ENCODE measurements around the gene GOSR1. TPM values are rescaled to one million over a fixed set of nuclear protein-coding genes. Genes with fewer than 3 reads are reported as not detected.
"Not testable (repeated sequence)": the region's sequence is repeated elsewhere in the genome, so short reads cannot be mapped to it uniquely, and the experiment has no call there.

GOSR1 gene
- 10 to 100 TPM; 65.7 to 66.1 TPM for total RNA-seq

DNA sequence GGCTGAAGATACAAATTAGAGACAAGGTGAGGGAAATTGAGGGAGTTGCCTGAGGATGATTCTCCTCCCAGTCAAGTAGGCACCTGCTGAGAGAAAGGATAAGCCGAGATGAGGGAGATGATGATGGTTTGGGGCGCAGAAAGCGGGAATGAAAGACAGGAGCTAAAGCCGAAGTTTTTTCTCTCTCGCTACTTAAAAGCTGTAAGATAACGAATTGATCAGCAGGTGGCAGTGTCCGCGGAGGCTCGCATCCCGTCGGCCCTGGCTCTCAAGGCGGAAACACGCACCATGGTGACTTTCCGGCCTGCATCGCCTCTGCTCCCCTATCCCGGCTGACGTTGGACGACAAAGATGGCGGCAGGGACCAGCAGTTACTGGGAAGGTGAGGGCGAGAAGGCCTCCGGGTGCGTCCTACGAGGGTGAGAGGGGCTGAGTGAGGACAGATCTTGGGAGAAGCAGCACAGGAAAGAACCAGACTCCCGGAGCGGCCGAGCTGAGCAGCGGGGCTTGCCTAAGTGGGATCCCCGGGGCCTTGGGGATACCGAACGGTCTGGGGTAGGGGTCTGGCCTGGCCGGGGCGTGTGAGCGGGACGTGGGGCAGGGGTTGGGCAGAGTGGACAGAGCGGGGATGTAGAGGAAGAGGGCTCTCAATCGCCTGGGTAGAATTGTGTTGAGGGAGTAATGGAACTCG, at the start of gene GOSR1:
GOSR1 (plus strand) TSS at position 326 of the 691 bp plus-strand sequence; CDS start at position 352, 26 bp downstream.
- no peaks in the 10 kb centered on the region for H3K27me3 Mint-ChIP-seq (ENCODE audit: low read depth)
- peak; percentile 92 to 95 for DNase-seq
- peak within 1 kb of the TSS; percentile 89 to 95 for H3K4me3 Mint-ChIP-seq
- H3K27ac Mint-ChIP-seq, result peak within 1 kb of the TSS; percentile 94
- no peaks in the 10 kb centered on the region for H3K9me3 Mint-ChIP-seq
- H3K4me1 Mint-ChIP-seq (ENCODE audit: low read depth), result peaks cover 41% of the 10 kb centered on the region
- peak; percentile 99 for ATAC-seq (replicated peaks in 1 of 2)
- peaks cover 2 to 20% of the 10 kb centered on the region in 2 donors for H3K36me3 Mint-ChIP-seq (ENCODE audit: insufficient read depth in 2 of 2)

DNA sequence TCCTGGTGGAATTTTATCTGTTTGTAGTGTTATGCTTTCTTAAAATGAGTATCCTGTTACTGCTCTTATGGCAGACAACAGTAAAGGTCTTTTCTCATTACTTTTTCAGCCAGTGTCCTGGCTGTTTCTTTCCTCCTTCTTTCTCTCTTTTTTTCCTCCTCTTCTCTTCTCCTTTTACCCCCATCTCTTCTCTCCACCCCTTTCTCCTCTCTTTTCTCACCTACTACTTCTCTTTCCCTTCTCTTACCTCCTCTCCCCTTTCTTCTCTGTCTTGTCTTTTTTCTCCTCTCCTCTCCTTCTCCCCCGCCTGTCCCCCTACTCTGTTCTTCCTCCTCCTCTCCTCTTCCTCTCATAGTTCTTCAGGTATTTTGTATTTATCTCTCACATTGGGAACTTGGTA, 49.6 kb upstream of the GOSR1 start:
- DNase-seq (no peak), ATAC-seq (replicated peaks in 1 of 2) (no peak)
- Mint-ChIP-seq H3K36me3 (ENCODE audit: insufficient read depth in 2 of 2) (peaks cover 3 to 22% of the 10 kb centered on the region in 2 donors), H3K27me3 (ENCODE audit: low read depth) (no peaks in the 10 kb centered on the region), H3K4me1 (ENCODE audit: low read depth) (peaks cover 9% of the 10 kb centered on the region), H3K4me3 (no peak overlapping the region), H3K9me3 (no peaks in the 10 kb centered on the region), H3K27ac (peak overlapping the region; percentile 40)

DNA sequence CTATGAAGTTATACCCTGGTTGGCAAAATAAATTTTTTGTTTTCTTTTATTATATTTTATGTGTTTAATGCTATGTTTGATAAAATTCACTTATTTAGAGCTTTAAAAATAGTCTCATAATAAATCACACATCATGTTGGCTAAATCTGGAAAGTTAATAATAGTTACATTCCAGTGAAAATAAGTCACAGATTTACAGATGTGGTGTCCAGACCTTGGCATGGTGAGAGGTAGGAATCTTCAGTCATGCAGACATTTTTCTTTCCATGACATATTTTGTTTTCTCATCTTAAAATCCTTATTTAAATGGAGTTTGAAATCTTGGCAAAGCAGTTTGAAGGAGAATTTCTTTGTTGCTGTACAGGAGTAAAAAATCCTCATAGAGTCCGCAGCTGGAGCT, 48.1 kb upstream of the GOSR1 start:
- no peak for ATAC-seq (replicated peaks in 1 of 2)
- Mint-ChIP-seq H3K27ac (no peak overlapping the region), H3K4me1 (ENCODE audit: low read depth) (peaks cover 5% of the 10 kb centered on the region), H3K4me3 (no peak overlapping the region), H3K27me3 (ENCODE audit: low read depth) (no peaks in the 10 kb centered on the region), H3K36me3 (ENCODE audit: insufficient read depth in 2 of 2) (peaks cover 7 to 25% of the 10 kb centered on the region in 2 donors), H3K9me3 (no peaks in the 10 kb centered on the region)
- no peak for DNase-seq

DNA sequence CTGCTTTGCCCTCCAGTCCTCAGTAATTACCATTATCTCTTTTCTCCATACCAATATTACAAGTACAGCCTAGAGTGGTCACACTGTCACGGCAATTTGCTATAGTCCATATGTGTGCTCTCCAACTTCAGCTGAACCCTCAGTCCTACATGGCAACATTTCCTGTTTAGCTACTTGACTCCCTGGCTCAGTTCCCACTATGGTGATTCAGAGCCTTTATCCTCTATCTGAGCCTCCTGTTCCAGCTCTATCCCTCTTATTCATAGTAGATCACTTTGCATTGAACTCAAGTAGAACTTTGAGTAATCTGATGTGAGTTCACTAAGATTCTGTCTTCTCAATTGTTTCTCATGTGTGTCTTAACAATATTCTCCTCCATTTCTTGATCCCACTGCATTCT, 43.7 kb upstream of the GOSR1 start:
- no peaks in the 10 kb centered on the region for H3K27me3 Mint-ChIP-seq (ENCODE audit: low read depth)
- H3K27ac Mint-ChIP-seq, result no peak overlapping the region
- peaks cover 5% of the 10 kb centered on the region for H3K4me1 Mint-ChIP-seq (ENCODE audit: low read depth)
- no peak for DNase-seq
- H3K36me3 Mint-ChIP-seq (ENCODE audit: insufficient read depth in 2 of 2), result peaks cover 12 to 35% of the 10 kb centered on the region in 2 donors
- H3K9me3 Mint-ChIP-seq, result peaks cover 0 to 2% of the 10 kb centered on the region in 2 donors
- no peak for ATAC-seq (replicated peaks in 1 of 2)
- H3K4me3 Mint-ChIP-seq, result no peak overlapping the region

DNA sequence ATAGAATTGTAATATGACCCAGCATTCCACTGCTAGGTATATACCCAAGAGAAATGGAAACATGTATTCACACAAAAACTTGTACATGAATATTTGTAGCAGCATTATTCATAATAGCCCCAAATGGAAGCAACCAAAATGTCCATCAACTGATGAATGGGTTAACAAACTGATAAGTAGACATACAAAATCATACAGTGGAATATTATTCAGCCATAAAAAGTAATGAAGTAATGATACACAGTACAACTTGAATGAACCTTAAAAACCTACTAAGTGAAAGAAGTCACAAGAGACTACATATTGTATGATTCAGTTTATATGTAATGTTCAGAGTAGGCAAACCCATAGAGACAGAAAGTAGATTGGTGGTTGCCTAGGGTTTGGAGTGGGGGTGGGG, 40.5 kb upstream of the GOSR1 start:
- H3K27me3 Mint-ChIP-seq (ENCODE audit: low read depth), result no peaks in the 10 kb centered on the region
- H3K9me3 Mint-ChIP-seq, result peaks cover 0 to 2% of the 10 kb centered on the region in 2 donors
- DNase-seq (no peak), ATAC-seq (replicated peaks in 1 of 2) (no peak)
- no peak overlapping the region for H3K4me3 Mint-ChIP-seq
- peaks cover 5% of the 10 kb centered on the region for H3K4me1 Mint-ChIP-seq (ENCODE audit: low read depth)
- no peak overlapping the region for H3K27ac Mint-ChIP-seq
- H3K36me3 Mint-ChIP-seq (ENCODE audit: insufficient read depth in 2 of 2), result peaks cover 12 to 30% of the 10 kb centered on the region in 2 donors

DNA sequence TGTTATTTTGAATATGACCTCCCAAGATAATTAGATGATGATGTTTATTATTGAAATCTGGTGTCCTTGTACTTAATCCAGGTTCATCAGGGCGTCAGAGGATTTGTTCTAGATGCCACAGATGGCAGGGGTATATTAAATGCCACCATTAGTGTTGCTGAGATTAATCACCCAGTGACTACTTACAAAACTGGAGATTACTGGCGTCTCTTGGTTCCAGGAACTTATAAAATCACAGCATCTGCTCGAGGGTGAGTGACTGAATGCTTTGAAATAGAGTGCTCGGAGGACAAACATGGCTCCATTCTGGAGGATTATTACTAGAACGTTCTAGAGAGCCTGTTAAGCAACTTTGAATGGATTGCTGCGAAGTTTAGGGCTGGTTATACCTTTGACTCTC, 33.5 kb upstream of the GOSR1 start:
- no peaks in the 10 kb centered on the region for H3K4me1 Mint-ChIP-seq (ENCODE audit: low read depth)
- ATAC-seq (replicated peaks in 1 of 2) (no peak), DNase-seq (no peak)
- no peaks in the 10 kb centered on the region for H3K9me3 Mint-ChIP-seq
- no peak overlapping the region for H3K4me3 Mint-ChIP-seq
- H3K27me3 Mint-ChIP-seq (ENCODE audit: low read depth), result no peaks in the 10 kb centered on the region
- H3K27ac Mint-ChIP-seq, result no peak overlapping the region
- peaks cover 7 to 14% of the 10 kb centered on the region in 2 donors for H3K36me3 Mint-ChIP-seq (ENCODE audit: insufficient read depth in 2 of 2)

DNA sequence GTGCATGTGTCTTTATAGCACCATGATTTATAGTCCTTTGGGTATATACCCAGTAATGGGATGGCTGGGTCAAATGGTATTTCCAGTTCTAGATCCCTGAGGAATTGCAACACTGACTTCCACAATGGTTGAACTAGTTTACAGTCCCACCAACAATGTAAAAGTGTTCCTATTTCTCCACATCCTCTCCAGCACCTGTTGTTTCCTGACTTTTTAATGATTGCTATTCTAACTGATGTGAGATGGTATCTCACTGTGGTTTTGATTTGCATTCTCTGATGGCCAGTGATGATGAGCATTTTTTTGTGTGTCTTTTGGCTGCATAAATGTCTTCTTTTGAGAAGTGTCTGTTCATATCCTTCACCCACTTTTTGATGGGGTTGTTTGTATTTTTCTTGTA, 30.6 kb upstream of the GOSR1 start:
- H3K9me3 Mint-ChIP-seq; H3K27me3 Mint-ChIP-seq (ENCODE audit: low read depth); H3K4me1 Mint-ChIP-seq (ENCODE audit: low read depth); ATAC-seq (replicated peaks in 1 of 2); DNase-seq; H3K27ac Mint-ChIP-seq; H3K4me3 Mint-ChIP-seq: not testable (repeated sequence)
- H3K36me3 Mint-ChIP-seq (ENCODE audit: insufficient read depth in 2 of 2), result peaks cover 7 to 19% of the 10 kb centered on the region in 2 donors

DNA sequence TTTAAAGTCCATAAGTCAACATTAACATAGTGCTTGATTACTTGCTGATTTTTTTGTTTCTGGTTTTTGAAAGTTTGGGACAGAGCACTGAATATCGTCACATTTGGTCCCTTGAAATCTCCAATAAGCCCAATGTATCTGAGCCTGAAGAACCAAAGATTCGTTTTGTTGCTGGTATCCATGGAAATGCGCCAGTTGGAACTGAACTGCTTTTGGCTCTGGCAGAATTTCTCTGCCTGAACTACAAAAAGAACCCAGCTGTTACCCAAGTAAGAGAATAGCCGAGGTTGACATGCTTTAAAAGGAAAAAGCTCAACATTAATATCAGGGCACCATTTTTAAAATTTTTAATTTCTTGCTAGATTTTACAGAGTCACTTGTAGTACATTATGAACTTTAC, 27.7 kb upstream of the GOSR1 start:
- Mint-ChIP-seq H3K4me3 (no peak overlapping the region), H3K9me3 (no peaks in the 10 kb centered on the region), H3K27me3 (ENCODE audit: low read depth) (no peaks in the 10 kb centered on the region), H3K4me1 (ENCODE audit: low read depth) (no peaks in the 10 kb centered on the region), H3K36me3 (ENCODE audit: insufficient read depth in 2 of 2) (peaks cover 5 to 25% of the 10 kb centered on the region in 2 donors), H3K27ac (no peak overlapping the region)
- ATAC-seq (replicated peaks in 1 of 2), result no peak
- no peak for DNase-seq

DNA sequence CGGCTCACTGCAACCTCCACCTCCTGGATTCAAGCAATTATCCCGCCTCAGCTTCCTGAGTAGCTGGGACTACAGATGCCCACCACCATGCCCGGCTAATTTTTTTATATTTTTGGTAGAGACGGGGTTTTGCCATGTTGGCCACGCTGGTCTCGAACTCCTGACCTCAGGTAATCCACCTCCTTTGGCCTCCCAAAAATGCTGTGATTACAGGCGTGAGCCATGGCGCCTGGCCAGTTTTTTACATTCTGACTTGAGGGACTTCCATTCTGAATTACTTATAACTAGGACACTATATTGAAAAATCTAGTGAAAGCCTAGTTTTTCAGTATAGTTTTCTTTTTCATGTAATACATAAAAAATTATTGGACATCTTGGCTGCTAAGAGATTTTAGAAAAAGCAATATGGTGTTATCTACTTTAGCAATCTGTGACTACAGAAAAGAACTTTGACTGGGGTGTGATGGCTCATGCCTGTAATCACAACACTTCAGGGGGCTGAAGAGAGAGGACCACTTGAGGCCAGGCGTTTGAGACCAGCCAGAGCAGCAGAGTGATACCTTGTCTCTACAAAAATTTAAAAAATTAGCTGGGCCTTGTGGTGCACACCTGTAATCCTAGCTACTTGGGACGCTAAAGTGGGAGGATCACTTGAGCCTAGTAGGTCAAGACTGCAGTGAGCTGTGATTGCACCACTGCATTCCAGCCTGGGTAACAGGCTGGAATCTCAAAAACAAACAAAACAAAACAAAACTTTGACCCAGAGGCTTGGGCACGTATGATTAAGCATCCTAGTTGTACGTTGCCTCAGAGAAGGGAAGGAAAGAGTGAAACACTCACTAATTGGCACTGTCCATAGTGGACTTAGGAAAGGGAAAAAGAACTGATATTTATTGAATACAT, 26.8 kb upstream of the GOSR1 start:
- no peaks in the 10 kb centered on the region for H3K27me3 Mint-ChIP-seq (ENCODE audit: low read depth)
- H3K9me3 Mint-ChIP-seq, result no peaks in the 10 kb centered on the region
- ATAC-seq (replicated peaks in 1 of 2) (no peak), DNase-seq (no peak)
- H3K4me1 Mint-ChIP-seq (ENCODE audit: low read depth), result no peaks in the 10 kb centered on the region
- H3K27ac Mint-ChIP-seq, result peak overlapping the region; percentile 65
- H3K4me3 Mint-ChIP-seq, result no peak overlapping the region
- peaks cover 6 to 26% of the 10 kb centered on the region in 2 donors for H3K36me3 Mint-ChIP-seq (ENCODE audit: insufficient read depth in 2 of 2)

DNA sequence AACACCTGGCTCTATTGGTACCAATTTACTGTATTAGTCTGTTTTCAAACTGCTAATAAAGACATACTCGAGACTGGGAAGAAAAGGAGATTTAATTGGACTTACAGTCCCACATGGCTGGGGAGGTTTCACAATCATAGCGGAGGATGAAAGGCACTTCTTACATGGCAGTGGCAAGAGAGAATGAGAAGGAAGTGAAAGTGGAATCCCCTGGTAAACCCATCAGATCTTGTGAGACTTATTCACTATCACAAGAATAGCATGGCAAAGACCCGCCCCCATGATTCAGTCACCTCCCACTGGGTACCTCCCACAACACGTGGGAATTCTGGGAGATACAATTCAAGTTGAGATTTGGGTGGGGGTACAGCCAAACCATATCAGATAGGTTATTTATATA, 22.6 kb upstream of the GOSR1 start:
- H3K36me3 Mint-ChIP-seq (ENCODE audit: insufficient read depth in 2 of 2), result peaks cover 5 to 28% of the 10 kb centered on the region in 2 donors
- no peaks in the 10 kb centered on the region for H3K27me3 Mint-ChIP-seq (ENCODE audit: low read depth)
- DNase-seq (no peak), ATAC-seq (replicated peaks in 1 of 2) (no peak)
- no peak overlapping the region for H3K27ac Mint-ChIP-seq
- no peak overlapping the region for H3K4me3 Mint-ChIP-seq
- no peaks in the 10 kb centered on the region for H3K4me1 Mint-ChIP-seq (ENCODE audit: low read depth)
- no peaks in the 10 kb centered on the region for H3K9me3 Mint-ChIP-seq

DNA sequence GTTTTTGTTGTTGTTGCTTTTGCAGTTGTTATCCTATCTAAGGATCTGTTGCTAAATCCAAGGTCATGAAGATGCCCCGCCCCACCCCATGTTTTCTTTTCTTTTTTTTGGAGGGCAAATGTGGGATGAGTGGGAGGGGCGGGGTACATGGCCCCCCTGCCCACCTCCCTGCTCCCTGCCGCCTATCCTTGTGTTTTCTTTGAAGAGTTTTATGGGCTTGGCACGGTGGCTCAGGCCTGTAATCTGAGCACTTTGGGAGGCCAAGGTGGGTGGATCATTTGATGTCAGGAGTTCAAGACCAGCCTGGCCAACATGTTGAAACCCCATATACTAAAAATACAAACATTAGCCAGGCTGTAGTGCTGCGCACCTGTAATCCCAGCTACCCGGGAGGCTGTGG, 18.8 kb upstream of the GOSR1 start:
- DNase-seq (no peak), ATAC-seq (replicated peaks in 1 of 2) (no peak)
- peaks cover 5 to 20% of the 10 kb centered on the region in 2 donors for H3K36me3 Mint-ChIP-seq (ENCODE audit: insufficient read depth in 2 of 2)
- H3K27me3 Mint-ChIP-seq (ENCODE audit: low read depth), result no peaks in the 10 kb centered on the region
- no peaks in the 10 kb centered on the region for H3K4me1 Mint-ChIP-seq (ENCODE audit: low read depth)
- no peaks in the 10 kb centered on the region for H3K9me3 Mint-ChIP-seq
- no peak overlapping the region for H3K4me3 Mint-ChIP-seq
- H3K27ac Mint-ChIP-seq, result no peak overlapping the region

DNA sequence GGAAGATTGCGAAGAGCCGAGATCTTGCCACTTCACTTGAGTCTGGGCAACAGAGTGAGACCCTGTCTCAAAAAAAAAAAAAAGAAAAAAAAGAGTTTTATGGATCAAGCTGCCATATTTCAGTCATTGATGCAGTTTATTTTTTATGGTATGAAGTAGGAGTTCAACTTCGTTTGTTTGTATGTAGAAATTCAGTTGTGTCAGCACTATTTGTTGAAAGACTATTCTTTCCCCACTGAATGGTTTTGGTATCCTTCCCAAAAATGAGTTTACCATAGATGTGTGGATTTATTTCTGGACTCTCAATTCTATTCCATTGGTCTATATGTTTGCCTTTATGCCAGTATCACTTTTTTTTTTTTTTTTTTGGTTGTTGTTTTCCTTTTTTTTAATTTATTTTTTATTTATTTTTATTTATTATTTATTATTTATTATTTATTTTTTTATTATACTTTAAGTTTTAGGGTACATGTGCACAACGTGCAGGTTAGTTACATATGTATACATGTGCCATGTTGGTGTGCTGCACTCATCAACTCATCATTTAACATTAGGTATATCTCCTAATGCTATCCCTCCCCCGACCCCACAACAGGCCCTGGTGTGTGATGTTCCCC, 18.3 kb upstream of the GOSR1 start:
- H3K9me3 Mint-ChIP-seq, result not testable (repeated sequence)

DNA sequence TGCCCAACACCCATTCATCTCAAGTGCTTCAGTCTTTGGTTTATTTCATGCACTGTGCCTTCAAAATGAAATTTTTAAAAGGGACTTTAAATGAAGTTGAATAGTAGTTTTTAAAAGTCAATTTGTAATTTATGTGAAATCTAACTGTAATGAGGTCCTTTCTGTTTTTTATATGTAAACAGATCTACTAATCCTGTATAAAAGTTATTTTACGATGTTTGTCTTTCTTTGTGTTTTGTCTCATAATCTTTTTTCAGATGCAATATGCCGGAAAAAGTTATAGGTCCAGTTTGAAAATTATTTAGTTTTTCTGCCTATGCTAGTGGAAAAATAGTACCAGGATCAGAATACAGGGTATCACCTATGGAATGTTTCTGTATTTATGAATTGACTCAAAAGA, 8.7 kb upstream of the GOSR1 start:
- H3K4me3 Mint-ChIP-seq, result no peak overlapping the region
- DNase-seq (no peak), ATAC-seq (replicated peaks in 1 of 2) (no peak)
- H3K36me3 Mint-ChIP-seq (ENCODE audit: insufficient read depth in 2 of 2), result peaks cover 0 to 5% of the 10 kb centered on the region in 2 donors
- H3K27ac Mint-ChIP-seq, result no peak overlapping the region
- no peaks in the 10 kb centered on the region for H3K9me3 Mint-ChIP-seq
- no peaks in the 10 kb centered on the region for H3K4me1 Mint-ChIP-seq (ENCODE audit: low read depth)
- H3K27me3 Mint-ChIP-seq (ENCODE audit: low read depth), result no peaks in the 10 kb centered on the region

More for the DNA sequence above, 18.3 kb upstream of the GOSR1 start:
- ATAC-seq (replicated peaks in 1 of 2); H3K4me1 Mint-ChIP-seq (ENCODE audit: low read depth); DNase-seq; H3K27me3 Mint-ChIP-seq (ENCODE audit: low read depth); H3K27ac Mint-ChIP-seq; H3K4me3 Mint-ChIP-seq: not testable (repeated sequence)
- H3K36me3 Mint-ChIP-seq (ENCODE audit: insufficient read depth in 2 of 2), result peaks cover 5 to 20% of the 10 kb centered on the region in 2 donors

All from activated T-cell treated with anti-CD3 and anti-CD28 coated beads, Interleukin-2, amount 50 U/mL, for 72 hours (primary cell).